ENCODE results near the gene GLCCI1.

Gene GLCCI1

GRCh38 chr7:7920481-7920880, 48.1 kb upstream of the GLCCI1 start:
- Histone ChIP-seq H2AFZ (ENCODE audit: low read length) (no peak overlapping the region), H3F3A (ENCODE audit: insufficient read depth, low read length) (no peaks in the 10 kb centered on the region), H3K4me2 (ENCODE audit: low read length) (peak overlapping the region; percentile 67), H3K9me2 (ENCODE audit: low read depth, low read length) (no peaks in the 10 kb centered on the region), H3K27ac (ENCODE audit: low read depth, low read length, poor library complexity, severe bottlenecking) (peak overlapping the region; percentile 89), H3K79me2 (ENCODE audit: insufficient read depth, low read length) (no peaks in the 10 kb centered on the region), H3K9me3 (ENCODE audit: low read length) (no peaks in the 10 kb centered on the region), H3K36me3 (ENCODE audit: insufficient read depth, low read length) (no peaks in the 10 kb centered on the region), H3K4me3 (ENCODE audit: low read depth, low read length, poor library complexity, severe bottlenecking) (peak overlapping the region; percentile 40), H3K4me1 (ENCODE audit: insufficient read depth, low read length, severe bottlenecking) (peaks cover 65% of the 10 kb centered on the region), H3K27me3 (ENCODE audit: insufficient read depth, low read length) (no peaks in the 10 kb centered on the region), H4K20me1 (ENCODE audit: insufficient read depth, low read length) (no peaks in the 10 kb centered on the region), H3K9ac (ENCODE audit: low read length) (peak overlapping the region; percentile 62)
- TF ChIP-seq EZH2 (IDR thresholded peaks at IDR 0.05; ENCODE audit: borderline replicate concordance, low read length) = no peak
- TF ChIP-seq CTCF (IDR thresholded peaks at IDR 0.05; ENCODE audit: low read length) = no peak

- Histone ChIP-seq H3K4me3 (ENCODE audit: low read depth, low read length, poor library complexity, severe bottlenecking) (no peak overlapping the region), H4K20me1 (ENCODE audit: insufficient read depth, low read length) (no peaks in the 10 kb centered on the region), H3K27me3 (ENCODE audit: insufficient read depth, low read length) (no peaks in the 10 kb centered on the region), H3K9me3 (ENCODE audit: low read length) (no peaks in the 10 kb centered on the region), H3K9ac (ENCODE audit: low read length) (peak overlapping the region; percentile 62), H3K4me1 (ENCODE audit: insufficient read depth, low read length, severe bottlenecking) (peaks cover 65% of the 10 kb centered on the region), H3K9me2 (ENCODE audit: low read depth, low read length) (no peaks in the 10 kb centered on the region), H3K79me2 (ENCODE audit: insufficient read depth, low read length) (no peaks in the 10 kb centered on the region), H2AFZ (ENCODE audit: low read length) (peak overlapping the region; percentile 51), H3K4me2 (ENCODE audit: low read length) (peak overlapping the region; percentile 67), H3K36me3 (ENCODE audit: insufficient read depth, low read length) (no peaks in the 10 kb centered on the region), H3K27ac (ENCODE audit: low read depth, low read length, poor library complexity, severe bottlenecking) (peak overlapping the region; percentile 89), H3F3A (ENCODE audit: insufficient read depth, low read length) (no peaks in the 10 kb centered on the region)
- TF ChIP-seq CTCF (IDR thresholded peaks at IDR 0.05; ENCODE audit: low read length) (no peak), EZH2 (IDR thresholded peaks at IDR 0.05; ENCODE audit: borderline replicate concordance, low read length) (no peak)
Observed at GRCh38 chr7:7921830-7922229, 46.8 kb upstream of the GLCCI1 start.

GRCh38 chr7:7922684-7923385, 45.8 kb upstream of the GLCCI1 start:
- Histone ChIP-seq H3K4me3 (ENCODE audit: low read depth, low read length, poor library complexity, severe bottlenecking) (no peak overlapping the region), H3F3A (ENCODE audit: insufficient read depth, low read length) (no peaks in the 10 kb centered on the region), H2AFZ (ENCODE audit: low read length) (peak overlapping the region; percentile 98), H3K9ac (ENCODE audit: low read length) (peak overlapping the region; percentile 23; the same call in 1 of the 2 replicates), H3K4me2 (ENCODE audit: low read length) (peak overlapping the region; percentile 67), H3K79me2 (ENCODE audit: insufficient read depth, low read length) (no peaks in the 10 kb centered on the region), H3K36me3 (ENCODE audit: insufficient read depth, low read length) (no peaks in the 10 kb centered on the region), H3K9me2 (ENCODE audit: low read depth, low read length) (no peaks in the 10 kb centered on the region), H3K4me1 (ENCODE audit: insufficient read depth, low read length, severe bottlenecking) (peaks cover 65% of the 10 kb centered on the region), H3K27ac (ENCODE audit: low read depth, low read length, poor library complexity, severe bottlenecking) (peak overlapping the region; percentile 89), H3K9me3 (ENCODE audit: low read length) (no peaks in the 10 kb centered on the region), H4K20me1 (ENCODE audit: insufficient read depth, low read length) (no peaks in the 10 kb centered on the region), H3K27me3 (ENCODE audit: insufficient read depth, low read length) (no peaks in the 10 kb centered on the region)
- TF ChIP-seq EZH2 (IDR thresholded peaks at IDR 0.05; ENCODE audit: borderline replicate concordance, low read length) (no peak), CTCF (IDR thresholded peaks at IDR 0.05; ENCODE audit: low read length) (no peak)

Measured in OCI-LY1 (cell line).